Loucy (cell line): ENCODE results near the gene MIF4GD.

Experiments used
- H2AFZ ChIP-seq: fragments of 200-600 bp; sonication (generic); 2 replicates; pipeline ENCODE4 v1.6.0; 2016; ENCODE audit warnings: antibody characterized with exemption, mild to moderate bottlenecking, low read length, moderate library complexity
- H3F3A ChIP-seq: fragments of 200-600 bp; 2 replicates; pipeline ENCODE4 v1.6.0; 2016; ENCODE audit warnings: antibody characterized with exemption, low read depth, mild to moderate bottlenecking
- H3K27me3 ChIP-seq: fragments of 200-600 bp; sonication (generic); 2 replicates; pipeline ENCODE4 v1.6.1; 2014; ENCODE audit warnings: low read length, mild to moderate bottlenecking; ENCODE audit not compliant: insufficient read depth, poor library complexity, severe bottlenecking
- H3K36me3 ChIP-seq: fragments of 200-600 bp; sonication (generic); 2 replicates; pipeline ENCODE4 v1.6.1; 2016; ENCODE audit warnings: low read length; ENCODE audit not compliant: insufficient read depth
- H3K4me1 ChIP-seq: fragments of 200-600 bp; sonication (generic); 2 replicates; pipeline ENCODE4 v1.5.1; 2014; ENCODE audit warnings: low read length, mild to moderate bottlenecking; ENCODE audit not compliant: insufficient read depth, poor library complexity, severe bottlenecking
- H3K4me2 ChIP-seq: fragments of 200-600 bp; sonication (generic); 2 replicates; pipeline ENCODE4 v1.6.0; 2014; ENCODE audit warnings: antibody characterized with exemption, low read length, low read depth, mild to moderate bottlenecking; ENCODE audit not compliant: poor library complexity, severe bottlenecking
- H3K4me3 ChIP-seq: fragments of 200-600 bp; sonication (generic); 2 replicates; pipeline ENCODE4 v1.5.1; 2014; ENCODE audit warnings: low read length, mild to moderate bottlenecking, mixed read lengths; ENCODE audit not compliant: poor library complexity, severe bottlenecking
- H3K79me2 ChIP-seq: fragments of 200-600 bp; sonication (generic); 2 replicates; pipeline ENCODE4 v1.6.1; 2014; ENCODE audit warnings: low read length; ENCODE audit not compliant: insufficient read depth
- H3K9ac ChIP-seq: fragments of 200-600 bp; sonication (generic); 2 replicates; pipeline ENCODE4 v1.6.0; 2014; ENCODE audit warnings: mild to moderate bottlenecking, low read depth, low read length, moderate library complexity; ENCODE audit not compliant: poor library complexity, severe bottlenecking
- H3K9me2 ChIP-seq: fragments of 200-600 bp; sonication (generic); replicated peaks from 2 replicates; pipeline ENCODE4 v1.6.1; 2016; ENCODE audit warnings: low read depth, low read length, mixed read lengths
- H3K9me3 ChIP-seq: fragments of 200-600 bp; sonication (generic); 2 replicates; pipeline ENCODE4 v1.6.1; 2014; ENCODE audit warnings: mild to moderate bottlenecking, antibody characterized with exemption, low read length, low read depth; ENCODE audit not compliant: insufficient read depth
- H4K20me1 ChIP-seq: fragments of 200-600 bp; sonication (generic); 2 replicates; pipeline ENCODE4 v1.6.0; 2014; ENCODE audit warnings: antibody characterized with exemption, low read length, mild to moderate bottlenecking; ENCODE audit not compliant: insufficient read depth, poor library complexity, severe bottlenecking
- EZH2phosphoT487 ChIP-seq: fragments of 200-600 bp; IDR thresholded peaks from 2 replicates; pipeline ENCODE4 v1.6.1; 2018; ENCODE audit warnings: antibody characterized with exemption, mild to moderate bottlenecking, moderate library complexity, borderline replicate concordance
- TF ChIP-seq, protein P1 (sequence below): fragments of 200-600 bp; sonication (generic); conservative IDR thresholded peaks from 2 replicates; pipeline ENCODE4 v1.5.1; 2014; ENCODE audit warnings: mild to moderate bottlenecking, antibody characterized with exemption, low read length

Gene MIF4GD

GRCh38 chr17:75277664-75278071, 6.6 kb upstream of the MIF4GD start:
- Histone ChIP-seq H3K9me2 (no peaks in the 10 kb centered on the region), H3K27me3 (no peaks in the 10 kb centered on the region), H3K9ac (no peak overlapping the region), H3K79me2 (peaks cover 6% of the 10 kb centered on the region; the same call in 1 of the 2 replicates), H3K36me3 (peaks cover 3% of the 10 kb centered on the region; the same call in 1 of the 2 replicates), H3K4me1 (peaks cover 6% of the 10 kb centered on the region), H2AFZ (no peak overlapping the region), H3K4me3 (no peak overlapping the region), H3K9me3 (no peaks in the 10 kb centered on the region), H3K4me2 (no peak overlapping the region), H4K20me1 (no peaks in the 10 kb centered on the region), H3F3A (no peaks in the 10 kb centered on the region)
- TF ChIP-seq EZH2phosphoT487, result no peak
- TF ChIP-seq, protein P1, sequence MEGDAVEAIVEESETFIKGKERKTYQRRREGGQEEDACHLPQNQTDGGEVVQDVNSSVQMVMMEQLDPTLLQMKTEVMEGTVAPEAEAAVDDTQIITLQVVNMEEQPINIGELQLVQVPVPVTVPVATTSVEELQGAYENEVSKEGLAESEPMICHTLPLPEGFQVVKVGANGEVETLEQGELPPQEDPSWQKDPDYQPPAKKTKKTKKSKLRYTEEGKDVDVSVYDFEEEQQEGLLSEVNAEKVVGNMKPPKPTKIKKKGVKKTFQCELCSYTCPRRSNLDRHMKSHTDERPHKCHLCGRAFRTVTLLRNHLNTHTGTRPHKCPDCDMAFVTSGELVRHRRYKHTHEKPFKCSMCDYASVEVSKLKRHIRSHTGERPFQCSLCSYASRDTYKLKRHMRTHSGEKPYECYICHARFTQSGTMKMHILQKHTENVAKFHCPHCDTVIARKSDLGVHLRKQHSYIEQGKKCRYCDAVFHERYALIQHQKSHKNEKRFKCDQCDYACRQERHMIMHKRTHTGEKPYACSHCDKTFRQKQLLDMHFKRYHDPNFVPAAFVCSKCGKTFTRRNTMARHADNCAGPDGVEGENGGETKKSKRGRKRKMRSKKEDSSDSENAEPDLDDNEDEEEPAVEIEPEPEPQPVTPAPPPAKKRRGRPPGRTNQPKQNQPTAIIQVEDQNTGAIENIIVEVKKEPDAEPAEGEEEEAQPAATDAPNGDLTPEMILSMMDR, result no peak

- Histone ChIP-seq H3K9me3 (no peaks in the 10 kb centered on the region), H3K27me3 (no peaks in the 10 kb centered on the region), H3K4me1 (peaks cover 22% of the 10 kb centered on the region), H3K9ac (no peak overlapping the region), H3K36me3 (peaks cover 3% of the 10 kb centered on the region; the same call in 1 of the 2 replicates), H4K20me1 (no peaks in the 10 kb centered on the region), H3F3A (no peaks in the 10 kb centered on the region), H2AFZ (no peak overlapping the region), H3K4me3 (no peak overlapping the region), H3K4me2 (no peak overlapping the region), H3K79me2 (peaks cover 30% of the 10 kb centered on the region; the same call in 1 of the 2 replicates), H3K9me2 (no peaks in the 10 kb centered on the region)
- TF ChIP-seq, protein P1, result no peak
- no peak for TF ChIP-seq EZH2phosphoT487
Measured at GRCh38 chr17:75273977-75274708, 3.1 kb upstream of the MIF4GD start.

- no peaks in the 10 kb centered on the region for H4K20me1 ChIP-seq
- peaks cover 3% of the 10 kb centered on the region; the same call in 1 of the 2 replicates for H3K36me3 ChIP-seq
- H3K4me1 ChIP-seq, result peaks cover 26% of the 10 kb centered on the region
- H3K9me2 ChIP-seq, result no peaks in the 10 kb centered on the region
- H3K9ac ChIP-seq, result no peak overlapping the region
- no peaks in the 10 kb centered on the region for H3K9me3 ChIP-seq
- H3F3A ChIP-seq, result no peaks in the 10 kb centered on the region
- H3K4me2 ChIP-seq, result peak overlapping the region; percentile 90
- peaks cover 34% of the 10 kb centered on the region; the same call in 1 of the 2 replicates for H3K79me2 ChIP-seq
- no peak for TF ChIP-seq EZH2phosphoT487
- TF ChIP-seq, protein P1, result no peak
- H2AFZ ChIP-seq, result no peak overlapping the region
- H3K4me3 ChIP-seq, result no peak overlapping the region
- no peaks in the 10 kb centered on the region for H3K27me3 ChIP-seq
Measured at GRCh38 chr17:75272848-75273184, 1.8 kb upstream of the MIF4GD start.
